AG04450 (cell line): ENCODE data around the gene ZC2HC1B. TPM values are rescaled to one million over a fixed set of nuclear protein-coding genes. Genes with fewer than 3 reads are reported as not detected.

Experiments
- CTCF ChIA-PET: fragments of 300-600, 350-600 bp; formaldehyde crosslinking; extraction: SDS; loops from one replicate; lab custom pipeline; 2022; ENCODE audit warnings: antibody characterized with exemption, inconsistent platforms; lab: Charles Lee
- POLR2A ChIA-PET: fragments of 350-600 bp; formaldehyde crosslinking; extraction: SDS; loops from one replicate; lab custom pipeline; 2021; ENCODE audit warnings: antibody characterized with exemption, inconsistent platforms; lab: Yijun Ruan, JAX
- DNase-seq: peaks from one replicate; pipeline ENCODE4 v3.0.0-alpha.2; 2011; ENCODE audit warnings: low read depth, low spot score
- H3K27ac ChIP-seq: one replicate; pipeline ENCODE4 v1.5.1; 2012; ENCODE audit warnings: low read depth, low read length, control low read depth
- H3K27me3 ChIP-seq: one replicate; pipeline ENCODE4 v1.6.0; 2012; ENCODE audit warnings: low read length; ENCODE audit not compliant: control insufficient read depth, insufficient read depth
- H3K4me3 ChIP-seq: 2 replicates; pipeline ENCODE4 v1.5.1; 2011; ENCODE audit warnings: mild to moderate bottlenecking, low read depth, low read length, control low read depth
- H3K9me3 ChIP-seq: 2 replicates; pipeline ENCODE4 v1.5.1; 2012; ENCODE audit warnings: low read length; ENCODE audit not compliant: control insufficient read depth, insufficient read depth
- CTCF ChIP-seq: IDR thresholded peaks from 2 replicates; pipeline ENCODE4 v1.5.1; 2011; ENCODE audit warnings: low read depth, low read length, control low read depth, inconsistent platforms
- polyA plus RNA-seq: library from polyadenylated mRNA; depleted of rRNA; stranded (reverse); fragments of >200 nt; gene quantifications from 2 replicates; pipeline ENCODE4 v1.2.3, GENCODE V29; 2011

The ZC2HC1B gene
- polyA plus RNA-seq, 1 experiment: not detected

- CTCF ChIA-PET: interaction anchor here (1.1 kb wide), 1 partner anchor 185 kb away, joined by 3 read pairs; no protein-coding TSS in a partner anchor
- no peak overlapping the region for H3K27ac ChIP-seq
- no peak for TF ChIP-seq CTCF
Observed at GRCh38 chr6:143828572-143828971, 35.7 kb upstream of the ZC2HC1B start.

GRCh38 chr6:143836150-143836549, 28.1 kb upstream of the ZC2HC1B start:
- no peak overlapping the region for H3K27ac ChIP-seq
- no peaks in the 10 kb centered on the region for H3K9me3 ChIP-seq
- no peak for DNase-seq
- no peak overlapping the region for H3K4me3 ChIP-seq
- no peak for TF ChIP-seq CTCF
- no peaks in the 10 kb centered on the region for H3K27me3 ChIP-seq
- POLR2A ChIA-PET: interaction anchor here (0.7 kb wide), 1 partner anchor 113 kb away, joined by 5 read pairs; no protein-coding TSS in a partner anchor
- CTCF ChIA-PET: interaction anchor here (1.9 kb wide), 1 partner anchor 261 kb away, joined by 8 read pairs; no protein-coding TSS in a partner anchor

More at GRCh38 chr6:143828572-143828971, 35.7 kb upstream of the ZC2HC1B start:
- DNase-seq: no peak
- H3K9me3 ChIP-seq: no peaks in the 10 kb centered on the region
- no peaks in the 10 kb centered on the region for H3K27me3 ChIP-seq
- POLR2A ChIA-PET: interaction anchor here (0.7 kb wide), 1 partner anchor 34 kb away, joined by 11 read pairs; no protein-coding TSS in a partner anchor
- no peak overlapping the region for H3K4me3 ChIP-seq

GRCh38 chr6:143838395-143838794, 25.9 kb upstream of the ZC2HC1B start:
- TF ChIP-seq CTCF: no peak
- ChIA-PET CTCF (no interaction called here), POLR2A (no interaction called here)
- H3K9me3 ChIP-seq: no peaks in the 10 kb centered on the region; the same call in 1 of the 2 replicates
- no peak for DNase-seq
- no peak overlapping the region for H3K27ac ChIP-seq
- no peaks in the 10 kb centered on the region for H3K27me3 ChIP-seq
- no peak overlapping the region for H3K4me3 ChIP-seq

- DNase-seq: no peak
- H3K9me3 ChIP-seq: no peaks in the 10 kb centered on the region; the same call in 1 of the 2 replicates
- no peak overlapping the region for H3K4me3 ChIP-seq
- H3K27me3 ChIP-seq: no peaks in the 10 kb centered on the region
- no peak overlapping the region for H3K27ac ChIP-seq
- no peak for TF ChIP-seq CTCF
- ChIA-PET POLR2A (no interaction called here), CTCF (no interaction called here)
Observed at GRCh38 chr6:143839196-143839595, 25.1 kb upstream of the ZC2HC1B start.

GRCh38 chr6:143840595-143841265, 23.5 kb upstream of the ZC2HC1B start:
- CTCF ChIA-PET: no interaction called here
- POLR2A ChIA-PET: no interaction called here
- no peaks in the 10 kb centered on the region; the same call in 1 of the 2 replicates for H3K9me3 ChIP-seq

More at GRCh38 chr6:143840595-143841265, 23.5 kb upstream of the ZC2HC1B start:
- Histone ChIP-seq H3K27ac (no peak overlapping the region), H3K4me3 (no peak overlapping the region), H3K27me3 (no peaks in the 10 kb centered on the region)
- DNase-seq: no peak
- no peak for TF ChIP-seq CTCF
